Tibial artery (tissue), 4 donors: ENCODE data around the gene DCP1B.

Source experiments
- DNase-seq, 2 donors: peaks; one replicate each; pipeline ENCODE4 v3.0.0-alpha.2; 2019
- H3K27ac ChIP-seq, 2 donors: fragments of 200-600 bp; sonication (generic) in 1 of 2; 1 replicate in 1 of 2; 2 replicates in 1 of 2; pipeline ENCODE4 v1.5.1; 2018 to 2019; ENCODE audit warnings: mild to moderate bottlenecking in 1 of 2
- H3K27me3 ChIP-seq, 2 donors: fragments of 200-600 bp; sonication (generic) in 1 of 2; one replicate each; pipeline versions ENCODE4 v1.5.1 to v1.6.0; 2016 to 2019
- H3K36me3 ChIP-seq, 3 donors: fragments of 200-600 bp; sonication (generic) in 2 of 3; one replicate each; pipeline ENCODE4 v1.5.1; 2016 to 2019; ENCODE audit warnings: mild to moderate bottlenecking in 2 of 3
- H3K4me1 ChIP-seq, 4 donors: fragments of 200-600 bp; sonication (generic) in 2 of 4; 1 replicate in 3 of 4; 2 replicates in 1 of 4; pipeline ENCODE4 v1.5.1; 2016 to 2019
- H3K4me3 ChIP-seq, 2 donors: fragments of 200-600 bp; sonication (generic) in 1 of 2; 1 replicate in 1 of 2; 2 replicates in 1 of 2; pipeline ENCODE4 v1.5.1; 2018 to 2019; ENCODE audit warnings: mild to moderate bottlenecking in 2 of 2
- H3K9me3 ChIP-seq, 3 donors: fragments of 200-600 bp; sonication (generic) in 1 of 3; one replicate each; pipeline ENCODE4 v1.5.1; 2016 to 2019
- CTCF ChIP-seq, 2 experiments: fragments of 200-600 bp in 1 of 2; fragments of 450-650 bp in 1 of 2; IDR thresholded peaks; one replicate each; pipeline ENCODE4 v1.5.1; 2017 to 2019; ENCODE audit warnings: antibody characterized with exemption in 2 of 2, mild to moderate bottlenecking in 1 of 2, moderate library complexity in 1 of 2
- intact Hi-C: fragments of 100-400 bp; cut with DNase I; formaldehyde crosslinking; loops from one replicate; pipeline ENCODE4 v1.15.0; 2023; ENCODE audit warnings: low total_unique reads

DCP1B gene

GRCh38 chr12:1937481-1938224 lies 66.6 kb downstream of the DCP1B start:
- Histone ChIP-seq H3K4me3 (no peak overlapping the region), H3K4me1 (peaks cover 0 to 60% (median 41%) of the 10 kb centered on the region in 4 donors), H3K9me3 (no peaks in the 10 kb centered on the region), H3K27ac (peak overlapping the region; percentile 79 to 86), H3K36me3 (peaks cover 5 to 30% (median 19%) of the 10 kb centered on the region in 3 donors), H3K27me3 (no peaks in the 10 kb centered on the region)
- peak in 1 of 2 donors; percentile 61 for DNase-seq
- intact Hi-C loops: loop anchor here (5.0 kb wide), 2 partner anchors 65 to 95 kb away; partner anchors contain the start of gene DCP1B
- TF ChIP-seq CTCF (IDR thresholded peaks at IDR 0.05): no peak

- Histone ChIP-seq H3K27ac (peak overlapping the region; percentile 79 to 86), H3K4me1 (peaks cover 4 to 70% (median 49%) of the 10 kb centered on the region in 4 donors), H3K9me3 (no peaks in the 10 kb centered on the region), H3K27me3 (no peaks in the 10 kb centered on the region), H3K36me3 (peaks cover 5 to 27% (median 18%) of the 10 kb centered on the region in 3 donors), H3K4me3 (peak overlapping the region; percentile 29 to 44)
- no peak for TF ChIP-seq CTCF (IDR thresholded peaks at IDR 0.05)
- intact Hi-C loops: loop anchor here (5.0 kb wide), 2 partner anchors 66 to 96 kb away; partner anchors contain the start of gene DCP1B
- DNase-seq: peak; percentile 63 to 95
These were observed 67.6 kb downstream of the DCP1B start for GRCh38 chr12:1936406-1937320.

GRCh38 chr12:1935700-1936378 lies 68.4 kb downstream of the DCP1B start:
- H3K4me3 ChIP-seq: peak overlapping the region; percentile 29 to 44
- H3K27ac ChIP-seq: peak overlapping the region; percentile 79 to 86
- H3K4me1 ChIP-seq: peaks cover 4 to 70% (median 49%) of the 10 kb centered on the region in 4 donors
- H3K9me3 ChIP-seq: no peaks in the 10 kb centered on the region
- intact Hi-C loops: loop anchor here (5.0 kb wide), 2 partner anchors 66 to 96 kb away; partner anchors contain the start of gene DCP1B
- TF ChIP-seq CTCF (IDR thresholded peaks at IDR 0.05): no peak
- H3K36me3 ChIP-seq: peaks cover 0 to 19% (median 11%) of the 10 kb centered on the region in 3 donors
- peak in 1 of 2 donors; percentile 94 for DNase-seq
- no peaks in the 10 kb centered on the region for H3K27me3 ChIP-seq

GRCh38 chr12:1935242-1935641 lies 69.0 kb downstream of the DCP1B start:
- peak overlapping the region; percentile 29 to 44 for H3K4me3 ChIP-seq

More at GRCh38 chr12:1935242-1935641, 69.0 kb downstream of the DCP1B start:
- no peaks in the 10 kb centered on the region for H3K27me3 ChIP-seq
- H3K36me3 ChIP-seq: peaks cover 0 to 13% (median 11%) of the 10 kb centered on the region in 3 donors
- intact Hi-C loops: loop anchor here (5.0 kb wide), 2 partner anchors 67 to 97 kb away; partner anchors contain the start of gene DCP1B
- H3K9me3 ChIP-seq: no peaks in the 10 kb centered on the region
- no peak for TF ChIP-seq CTCF (IDR thresholded peaks at IDR 0.05)
- peaks cover 4 to 70% (median 49%) of the 10 kb centered on the region in 4 donors for H3K4me1 ChIP-seq
- DNase-seq: peak in 1 of 2 donors; percentile 66
- peak overlapping the region; percentile 79 to 86 for H3K27ac ChIP-seq
